Body of pancreas (tissue), 4 donors: Measurements from ENCODE around the gene TLR1. TPM values are rescaled to one million over a fixed set of nuclear protein-coding genes. Genes with fewer than 3 reads are reported as not detected.

ENCODE experiments used
- ATAC-seq: fragments of 150-250 bp; one replicate; pipeline ENCODE4 v1.9.1; 2016
- DNase-seq, 4 donors: peaks; one replicate each; pipeline ENCODE4 v3.0.0-alpha.2; 2019
- H3K27ac ChIP-seq, 4 donors: fragments of 200-600 bp; sonication (generic); 1 replicate in 3 of 4; 2 replicates in 1 of 4; pipeline versions ENCODE4 v1.5.1 to v1.6.1; 2016 to 2019; ENCODE audit warnings: mild to moderate bottlenecking in 1 of 4, mixed read lengths in 1 of 4, moderate library complexity in 1 of 4
- H3K27me3 ChIP-seq, 2 donors: fragments of 200-600 bp; sonication (generic); one replicate each; pipeline ENCODE4 v1.6.0; 2016; ENCODE audit warnings: mild to moderate bottlenecking in 1 of 2
- H3K36me3 ChIP-seq, 2 donors: fragments of 200-600 bp; sonication (generic); replicated peaks in 1 of 2; 2 replicates each; pipeline ENCODE4 v1.5.1; 2016; ENCODE audit warnings: low read depth in 2 of 2; ENCODE audit not compliant: insufficient read depth in 1 of 2
- H3K4me1 ChIP-seq: fragments of 200-600 bp; sonication (generic); one replicate; pipeline ENCODE4 v1.6.0; 2016
- H3K4me3 ChIP-seq, 2 donors: fragments of 200-600 bp; sonication (generic); 1 replicate in 1 of 2; 2 replicates in 1 of 2; pipeline ENCODE4 v1.5.1; 2016 to 2019
- H3K9me3 ChIP-seq, 3 donors: fragments of 200-600 bp; sonication (generic); 1 replicate in 2 of 3; 2 replicates in 1 of 3; pipeline ENCODE4 v1.5.1; 2016
- CTCF ChIP-seq, 7 experiments: fragments of 450-650 bp in 4 of 7; fragments of 200-600 bp in 3 of 7; sonication (generic) in 3 of 7; IDR thresholded peaks; one replicate each; pipeline ENCODE4 v1.5.1; 2016 to 2019; ENCODE audit warnings: antibody characterized with exemption in 7 of 7
- POLR2A ChIP-seq, 3 donors: fragments of 450-650 bp; IDR thresholded peaks; one replicate each; pipeline ENCODE4 v1.6.1; 2016; ENCODE audit warnings: antibody characterized with exemption in 3 of 3, mild to moderate bottlenecking in 2 of 3
- WGBS, 2 donors: methylation state at CpG; one replicate each; pipeline ENCODE4 v1.1.5; 2017; 5-methylcytosine and 5-hydroxymethylcytosine counted together
- intact Hi-C: fragments of 100-400 bp; cut with DNase I; formaldehyde crosslinking; loops from one replicate; pipeline ENCODE4 v1.15.1; 2023
- total RNA-seq, 2 donors: library from RNA; depleted of rRNA; stranded (reverse); fragments of >200 nt; gene quantifications; one replicate each; pipeline ENCODE4 v1.1.0, GENCODE V29; 2016

Gene TLR1
- total RNA-seq, 2 donors from 2014 or later = 12.2 to 20.8 TPM

- WGBS, 2 donors = 77 to 92% methylated on average over 4 of the region's 4 CpGs
- Histone ChIP-seq H3K36me3 (no peaks in the 10 kb centered on the region), H3K27ac (no peak overlapping the region), H3K9me3 (no peaks in the 10 kb centered on the region), H3K4me3 (no peak overlapping the region), H3K27me3 (no peaks in the 10 kb centered on the region), H3K4me1 (no peaks in the 10 kb centered on the region)
- ATAC-seq (no peak), DNase-seq (no peak)
- intact Hi-C loops = no loop called here
- no peak for TF ChIP-seq CTCF (IDR thresholded peaks at IDR 0.05)
- TF ChIP-seq POLR2A (IDR thresholded peaks at IDR 0.05) = no peak
Observed at GRCh38 chr4:38834570-38834969, 30.0 kb upstream of the TLR1 start.

GRCh38 chr4:38832624-38833528 lies 28.3 kb upstream of the TLR1 start:
- 85 to 100% methylated on average over 2 to 7 of the region's 7 CpGs for WGBS, 2 donors
- H3K4me1 ChIP-seq = no peaks in the 10 kb centered on the region

DNA sequence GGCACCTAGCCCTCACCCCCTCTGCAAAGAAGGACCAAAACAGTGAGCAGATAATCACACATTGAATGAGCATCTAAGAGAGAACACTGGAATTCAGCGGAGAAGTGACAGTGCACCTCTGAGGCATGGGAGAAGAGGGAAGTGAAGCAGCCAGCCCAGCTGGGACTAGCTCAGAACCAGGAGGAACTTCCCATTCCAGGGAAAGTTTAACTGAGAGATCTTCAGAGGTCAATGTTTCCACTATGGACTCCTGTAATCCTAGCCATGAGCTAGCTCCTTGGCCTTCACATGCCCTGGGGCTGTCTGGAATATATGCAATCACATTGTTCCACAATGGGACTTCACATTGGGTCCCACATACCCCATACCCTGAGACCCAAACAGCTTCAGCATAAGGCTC lies 27.6 kb upstream of the TLR1 start:
- Histone ChIP-seq H3K36me3 (no peaks in the 10 kb centered on the region), H3K27ac (no peak overlapping the region), H3K27me3 (no peaks in the 10 kb centered on the region), H3K9me3 (no peaks in the 10 kb centered on the region), H3K4me3 (no peak overlapping the region), H3K4me1 (no peaks in the 10 kb centered on the region)
- no peak for DNase-seq
- no peak for ATAC-seq
- intact Hi-C loops = no loop called here
- TF ChIP-seq POLR2A (IDR thresholded peaks at IDR 0.05) (no peak), CTCF (IDR thresholded peaks at IDR 0.05) (no peak)
- 78 to 96% methylated on average over 1 of the region's 1 CpG for WGBS, 2 donors

More at GRCh38 chr4:38832624-38833528, 28.3 kb upstream of the TLR1 start:
- no peak for ATAC-seq
- Histone ChIP-seq H3K36me3 (no peaks in the 10 kb centered on the region), H3K27me3 (no peaks in the 10 kb centered on the region), H3K4me3 (no peak overlapping the region), H3K27ac (no peak overlapping the region), H3K9me3 (no peaks in the 10 kb centered on the region)
- TF ChIP-seq POLR2A (IDR thresholded peaks at IDR 0.05) = no peak
- no peak for TF ChIP-seq CTCF (IDR thresholded peaks at IDR 0.05)
- intact Hi-C loops = no loop called here
- no peak for DNase-seq

DNA sequence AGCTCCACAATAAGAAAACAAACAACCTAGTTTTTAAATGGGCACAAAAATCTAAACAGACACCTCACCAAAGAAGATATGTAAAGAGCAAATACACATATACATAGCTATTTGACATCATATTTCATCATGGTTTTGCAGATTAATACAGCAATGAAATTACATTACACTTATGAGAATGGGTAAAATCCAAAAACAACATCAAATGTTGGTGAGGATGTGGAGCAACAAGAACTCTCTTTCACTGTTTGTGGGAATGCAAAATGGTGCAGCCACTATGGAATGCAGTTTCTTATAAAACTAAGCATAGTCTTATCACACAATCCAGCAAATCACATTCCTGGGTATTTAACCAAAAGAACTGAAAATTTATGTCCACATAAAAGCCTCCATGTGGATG lies 27.1 kb upstream of the TLR1 start:
- no peaks in the 10 kb centered on the region for H3K4me1 ChIP-seq
- no peaks in the 10 kb centered on the region for H3K36me3 ChIP-seq
- no peak overlapping the region for H3K4me3 ChIP-seq
- DNase-seq (no peak), ATAC-seq (no peak)
- intact Hi-C loops = no loop called here
- TF ChIP-seq CTCF (IDR thresholded peaks at IDR 0.05) = no peak
- no peak for TF ChIP-seq POLR2A (IDR thresholded peaks at IDR 0.05)
- no peaks in the 10 kb centered on the region for H3K9me3 ChIP-seq
- no peaks in the 10 kb centered on the region for H3K27me3 ChIP-seq
- no peak overlapping the region for H3K27ac ChIP-seq

GRCh38 chr4:38829237-38829636 lies 24.6 kb upstream of the TLR1 start:
- Histone ChIP-seq H3K4me1 (no peaks in the 10 kb centered on the region), H3K27ac (no peak overlapping the region), H3K9me3 (no peaks in the 10 kb centered on the region), H3K4me3 (no peak overlapping the region), H3K27me3 (no peaks in the 10 kb centered on the region), H3K36me3 (no peaks in the 10 kb centered on the region)
- intact Hi-C loops = no loop called here
- WGBS, 2 donors = 92 to 95% methylated on average over 5 of the region's 5 CpGs
- DNase-seq = no peak
- no peak for ATAC-seq
- no peak for TF ChIP-seq POLR2A (IDR thresholded peaks at IDR 0.05)
- TF ChIP-seq CTCF (IDR thresholded peaks at IDR 0.05) = no peak
